GM21381 (cell line): ENCODE measurements around the gene GPR155.

ENCODE experiments used
- ATAC-seq: cut with Tn5 transposase; IDR thresholded peaks from one replicate; pipeline ENCODE4 v1.9.1; 2021; ENCODE audit warnings: mild to moderate bottlenecking, moderate library complexity; ENCODE audit not compliant: unreplicated experiment

The GPR155 gene

GRCh38 chr2:174486563-174487107 lies at the start of gene GPR155:
GPR155 (minus strand) TSS chr2:174487029; CDS start chr2:174481956, 5,073 bp downstream.
- ATAC-seq: peak; percentile 25

GRCh38 chr2:174535757-174536703 lies 49.2 kb upstream of the GPR155 start:
- ATAC-seq: no peak

- ATAC-seq: no peak
Observed at GRCh38 chr2:174535083-174535482, 48.3 kb upstream of the GPR155 start.

- ATAC-seq: no peak
Observed at GRCh38 chr2:174529916-174530315, 43.1 kb upstream of the GPR155 start.

GRCh38 chr2:174527959-174528358 lies 41.1 kb upstream of the GPR155 start:
- ATAC-seq: no peak

- ATAC-seq: no peak
Observed at GRCh38 chr2:174527101-174527721, 40.4 kb upstream of the GPR155 start.

- ATAC-seq: no peak
Observed at GRCh38 chr2:174524527-174524926, 37.7 kb upstream of the GPR155 start.

- ATAC-seq: no peak
Observed at GRCh38 chr2:174522553-174522952, 35.7 kb upstream of the GPR155 start.

GRCh38 chr2:174518395-174518794 lies 31.6 kb upstream of the GPR155 start:
- ATAC-seq: no peak

- no peak for ATAC-seq
Observed at GRCh38 chr2:174516501-174517378, 29.9 kb upstream of the GPR155 start.

- no peak for ATAC-seq
Observed at GRCh38 chr2:174512345-174512744, 25.5 kb upstream of the GPR155 start.

GRCh38 chr2:174511580-174512260 lies 24.9 kb upstream of the GPR155 start:
- no peak for ATAC-seq

GRCh38 chr2:174510583-174511189 lies 23.9 kb upstream of the GPR155 start:
- no peak for ATAC-seq

GRCh38 chr2:174503161-174503809 lies 16.5 kb upstream of the GPR155 start:
- no peak for ATAC-seq

GRCh38 chr2:174499371-174499770 lies 12.5 kb upstream of the GPR155 start:
- ATAC-seq: no peak

- no peak for ATAC-seq
Observed at GRCh38 chr2:174495365-174496012, 8.7 kb upstream of the GPR155 start.

GRCh38 chr2:174493549-174494331 lies 6.9 kb upstream of the GPR155 start:
- ATAC-seq: peak; percentile 41

GRCh38 chr2:174492963-174493431 lies 6.2 kb upstream of the GPR155 start:
- peak; percentile 88 for ATAC-seq
